ENCODE results near the gene IL6R. TPM values are rescaled to one million over a fixed set of nuclear protein-coding genes. Genes with fewer than 3 reads are reported as not detected.

Gene IL6R
- polyA plus RNA-seq, 12 donors: 2.8 to 9.8 (median 4.6) TPM; not detected in 1

DNA sequence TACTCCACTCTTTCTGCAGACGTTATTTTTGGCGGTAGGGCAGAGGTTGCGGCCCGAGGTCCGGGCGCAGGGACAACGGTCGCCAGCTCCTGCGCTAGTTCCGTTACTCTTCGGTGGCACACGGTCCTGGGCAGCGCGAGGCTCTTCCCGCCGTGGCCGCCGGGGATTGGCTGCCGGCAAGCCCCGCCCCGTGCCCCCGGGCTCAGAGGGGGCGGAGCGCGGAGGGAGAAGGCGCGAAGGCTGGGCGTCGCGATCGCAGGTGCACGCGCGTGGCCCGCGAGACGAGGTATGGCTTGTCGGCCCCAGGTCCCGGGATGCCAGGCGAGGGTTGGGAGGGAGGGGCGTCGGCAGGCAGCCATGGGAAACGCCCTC lies 97.6 kb downstream of the IL6R start:
- no peak for DNase-seq

DNA sequence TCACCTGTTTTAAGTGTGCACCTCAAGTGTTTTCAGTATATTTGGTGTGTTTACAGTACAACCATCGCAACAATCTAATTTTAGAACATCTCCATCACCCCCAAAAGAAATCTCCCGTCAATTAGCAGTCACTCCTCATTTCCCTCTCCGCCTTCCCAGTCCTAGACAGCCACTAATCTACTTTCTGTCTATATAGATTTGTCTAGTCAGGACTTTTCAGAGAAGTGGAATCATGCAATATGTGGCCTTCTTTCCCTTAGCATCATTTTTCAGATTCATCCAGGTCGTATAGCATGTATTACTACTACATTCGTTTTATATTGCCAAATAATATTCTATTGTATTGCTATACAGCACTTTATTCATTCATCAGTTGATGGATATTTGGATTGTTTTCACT lies 98.8 kb downstream of the IL6R start:
- no peak for DNase-seq

DNA sequence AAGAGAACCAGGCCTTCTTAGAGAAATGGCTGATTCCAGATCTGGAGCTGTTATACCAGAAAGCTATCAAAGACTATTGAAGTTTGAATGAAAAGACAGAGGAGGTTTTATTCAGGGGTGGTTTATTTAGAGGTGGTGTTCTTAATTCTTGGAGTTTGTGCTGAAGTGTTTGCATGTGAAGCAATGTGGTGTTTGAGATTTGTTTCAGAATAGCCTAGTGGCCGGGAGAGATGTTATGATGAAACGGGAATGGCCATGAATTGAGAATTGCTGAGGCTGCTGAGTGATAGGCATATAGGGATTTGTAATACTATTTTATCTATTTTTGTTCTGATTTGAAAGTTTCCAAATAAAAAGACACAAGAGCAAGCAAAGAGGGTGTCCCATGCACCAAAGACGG lies 107.6 kb downstream of the IL6R start:
- no peak for DNase-seq

DNA sequence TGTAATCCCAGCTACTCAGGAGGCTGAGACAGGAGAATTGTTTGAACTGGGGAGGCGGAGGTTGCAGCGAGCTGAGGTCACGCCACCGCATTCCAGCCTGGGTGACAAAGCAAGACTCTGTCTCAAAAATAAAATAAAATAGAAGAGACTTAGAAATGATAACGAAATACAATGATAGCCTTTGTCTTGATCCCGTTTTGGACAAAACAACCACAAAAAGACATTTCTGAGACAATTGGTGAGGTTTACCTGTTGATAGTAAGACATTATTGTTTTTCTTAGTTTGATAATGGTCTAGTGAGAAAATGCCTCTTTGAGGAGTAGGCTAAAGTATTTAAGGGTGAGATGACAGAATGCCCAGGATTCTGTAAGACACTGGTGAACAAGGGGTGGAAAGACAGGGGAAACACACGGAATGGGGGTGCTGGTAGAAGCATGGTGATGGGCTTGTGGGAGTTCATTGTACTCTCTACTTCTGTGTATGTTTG lies 109.0 kb downstream of the IL6R start:
- DNase-seq: no peak

DNA sequence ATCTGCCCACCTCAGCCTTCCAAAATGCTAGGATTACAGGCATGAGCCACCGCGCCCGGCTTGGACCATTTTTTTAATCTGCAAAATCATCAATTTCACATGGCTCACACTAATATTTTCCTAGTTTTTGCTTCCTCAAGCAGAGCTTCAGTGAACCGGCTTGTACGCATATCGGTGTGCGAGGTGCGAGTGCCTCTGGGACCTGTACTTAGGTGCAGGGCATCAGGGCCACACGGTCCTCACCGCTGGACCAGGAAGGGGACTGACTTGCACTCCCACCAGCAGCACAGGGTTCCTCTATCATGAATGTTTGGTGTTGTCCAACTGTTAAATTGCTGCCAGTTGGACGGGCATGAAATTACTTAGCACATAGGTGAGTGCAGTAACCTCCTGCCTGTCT lies 112.5 kb downstream of the IL6R start:
- DNase-seq: no peak

Other genes with a start within 250 kb of the IL6R start
- 1,000 to 10,000 TPM in 2 of 12 donors, 100 to 1,000 TPM in 10; 450 to 3,111 (median 675) TPM for gene TPM3, start 213.2 kb upstream of the IL6R start, polyA plus RNA-seq (ENCODE audit: insufficient read length in 12 of 12)
- gene CFAP141, start 199.0 kb upstream of the IL6R start, polyA plus RNA-seq (ENCODE audit: insufficient read length in 12 of 12): not detected
- 100 to 1,000 TPM in 10 of 12 donors, 10 to 100 TPM in 2; 94.6 to 468 (median 111) TPM for gene UBAP2L, start 184.4 kb upstream of the IL6R start, polyA plus RNA-seq (ENCODE audit: insufficient read length in 12 of 12)
- 10 to 100 TPM in 11 of 12 donors, not detected in 1; 59.0 to 79.9 (median 68.9) TPM for gene HAX1, start 132.7 kb upstream of the IL6R start, polyA plus RNA-seq (ENCODE audit: insufficient read length in 12 of 12)
- under 1 TPM in 4 of 12 donors, not detected in 8; 0.14 to 0.28 (median 0.21) TPM for gene AQP10, start 84.2 kb upstream of the IL6R start, polyA plus RNA-seq (ENCODE audit: insufficient read length in 12 of 12)
- gene ATP8B2, start 79.8 kb upstream of the IL6R start, polyA plus RNA-seq (ENCODE audit: insufficient read length in 12 of 12): 10 to 100 TPM in 11 of 12 donors, not detected in 1; 18.1 to 36.6 (median 24.9) TPM
- gene TDRD10, start 96.9 kb downstream of the IL6R start, polyA plus RNA-seq (ENCODE audit: insufficient read length in 12 of 12): 10 to 100 TPM in 1 of 12 donors, 1 to 10 TPM in 9, under 1 TPM in 1, not detected in 1; 0.95 to 11.3 (median 2.6) TPM
- gene SHE, start 97.1 kb downstream of the IL6R start, polyA plus RNA-seq (ENCODE audit: insufficient read length in 12 of 12): 10 to 100 TPM in 6 of 12 donors, 1 to 10 TPM in 5, not detected in 1; 7.5 to 13.1 (median 10.0) TPM
- gene UBE2Q1, start 153.3 kb downstream of the IL6R start, polyA plus RNA-seq (ENCODE audit: insufficient read length in 12 of 12): 100 to 1,000 TPM in 1 of 12 donors, 10 to 100 TPM in 10, not detected in 1; 32.0 to 101 (median 64.2) TPM
- 1 to 10 TPM in 2 of 12 donors, under 1 TPM in 8, not detected in 2; 0.10 to 2.1 (median 0.19) TPM for gene CHRNB2, start 162.4 kb downstream of the IL6R start, polyA plus RNA-seq (ENCODE audit: insufficient read length in 12 of 12)
- gene ADAR, start 202.8 kb downstream of the IL6R start, polyA plus RNA-seq (ENCODE audit: insufficient read length in 12 of 12): 100 to 1,000 TPM in 2 of 12 donors, 10 to 100 TPM in 10; 40.0 to 249 (median 53.3) TPM

Measured in muscle of arm (tissue), 12 donors.